ENCODE measurements around the gene GNAI3.

GNAI3 gene

DNA sequence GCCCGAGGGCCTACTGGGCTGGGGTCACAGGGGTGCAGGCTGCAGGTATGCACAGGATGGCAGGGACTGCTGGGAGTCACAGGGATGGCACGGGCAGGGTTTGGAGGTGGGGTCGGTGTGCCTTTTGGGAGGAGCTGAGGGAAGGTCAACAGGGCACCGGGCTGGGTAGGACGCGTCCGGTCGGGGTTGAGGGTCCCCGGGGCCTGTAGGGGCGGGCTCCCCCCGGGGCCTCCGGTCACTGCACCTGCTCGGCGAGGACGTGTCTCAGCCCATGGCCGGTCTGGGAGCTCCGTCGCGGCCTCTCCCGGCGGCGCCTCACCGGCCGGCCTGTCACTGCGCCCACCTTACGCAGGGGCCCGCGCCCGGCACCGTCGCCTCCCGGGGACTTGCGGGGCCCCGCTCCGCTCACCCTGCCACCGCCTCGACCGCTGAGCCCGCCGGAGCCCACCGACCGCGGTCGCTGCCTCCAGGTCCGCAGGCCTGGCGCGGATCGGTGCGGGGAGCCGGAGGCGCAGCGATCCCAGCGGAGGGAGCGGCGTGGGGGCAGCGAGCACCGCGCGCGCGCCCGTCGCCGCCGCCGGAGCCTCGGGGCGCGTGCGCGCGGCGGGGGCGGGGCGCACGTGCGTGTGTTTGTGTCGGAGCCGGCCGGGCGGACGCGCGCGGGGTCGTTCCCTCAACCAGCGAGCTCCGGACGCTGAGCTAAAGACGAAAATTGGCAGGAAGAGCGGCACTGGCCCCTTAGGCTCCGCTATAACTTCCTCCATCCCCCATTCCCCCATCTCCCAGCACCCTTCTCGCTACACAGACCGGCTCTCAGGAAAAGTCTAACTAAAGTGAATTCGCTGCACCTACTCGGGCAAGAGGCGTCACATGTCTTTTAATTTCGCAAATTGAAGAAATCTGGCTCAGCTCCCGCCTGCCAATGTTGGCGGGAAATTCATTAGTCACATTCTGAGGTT lies 39.0 kb upstream of the GNAI3 start, which contains the start of gene AMIGO1:
Gene AMIGO1 (minus strand): TSS at position 552 of the 959 bp plus-strand sequence. CDS start 815 bp downstream, outside the sequence.
- CTCF ChIA-PET = interaction anchor here (1.1 to 43.8 kb wide), 5 partner anchors 11 to 265 kb away, joined by 3 to 1898 read pairs (median 4); partner anchors contain the start of genes CYB561D1 and GPR61
- POLR2A ChIA-PET = interaction anchor here (0.5 to 1.0 kb wide), 2 partner anchors 16 to 24 kb away, joined by 3 to 4 read pairs; no protein-coding TSS in a partner anchor
- TF ChIP-seq, protein P1, sequence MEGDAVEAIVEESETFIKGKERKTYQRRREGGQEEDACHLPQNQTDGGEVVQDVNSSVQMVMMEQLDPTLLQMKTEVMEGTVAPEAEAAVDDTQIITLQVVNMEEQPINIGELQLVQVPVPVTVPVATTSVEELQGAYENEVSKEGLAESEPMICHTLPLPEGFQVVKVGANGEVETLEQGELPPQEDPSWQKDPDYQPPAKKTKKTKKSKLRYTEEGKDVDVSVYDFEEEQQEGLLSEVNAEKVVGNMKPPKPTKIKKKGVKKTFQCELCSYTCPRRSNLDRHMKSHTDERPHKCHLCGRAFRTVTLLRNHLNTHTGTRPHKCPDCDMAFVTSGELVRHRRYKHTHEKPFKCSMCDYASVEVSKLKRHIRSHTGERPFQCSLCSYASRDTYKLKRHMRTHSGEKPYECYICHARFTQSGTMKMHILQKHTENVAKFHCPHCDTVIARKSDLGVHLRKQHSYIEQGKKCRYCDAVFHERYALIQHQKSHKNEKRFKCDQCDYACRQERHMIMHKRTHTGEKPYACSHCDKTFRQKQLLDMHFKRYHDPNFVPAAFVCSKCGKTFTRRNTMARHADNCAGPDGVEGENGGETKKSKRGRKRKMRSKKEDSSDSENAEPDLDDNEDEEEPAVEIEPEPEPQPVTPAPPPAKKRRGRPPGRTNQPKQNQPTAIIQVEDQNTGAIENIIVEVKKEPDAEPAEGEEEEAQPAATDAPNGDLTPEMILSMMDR (IDR thresholded peaks at IDR 0.05; ENCODE audit: control extremely low read depth, extremely low read depth, low read depth, missing control alignments) = no peak
- DNase-seq (ENCODE audit: extremely low spot score) = peak; percentile 75

- ChIA-PET CTCF (interaction anchor here (19.3 to 43.8 kb wide), 2 partner anchors 18 to 21 kb away, joined by 406 to 1898 read pairs; partner anchors contain the start of genes CYB561D1 and GPR61), POLR2A (no interaction called here)
Measured at GRCh38 chr1:109513110-109513710, 35.2 kb upstream of the GNAI3 start.

DNA sequence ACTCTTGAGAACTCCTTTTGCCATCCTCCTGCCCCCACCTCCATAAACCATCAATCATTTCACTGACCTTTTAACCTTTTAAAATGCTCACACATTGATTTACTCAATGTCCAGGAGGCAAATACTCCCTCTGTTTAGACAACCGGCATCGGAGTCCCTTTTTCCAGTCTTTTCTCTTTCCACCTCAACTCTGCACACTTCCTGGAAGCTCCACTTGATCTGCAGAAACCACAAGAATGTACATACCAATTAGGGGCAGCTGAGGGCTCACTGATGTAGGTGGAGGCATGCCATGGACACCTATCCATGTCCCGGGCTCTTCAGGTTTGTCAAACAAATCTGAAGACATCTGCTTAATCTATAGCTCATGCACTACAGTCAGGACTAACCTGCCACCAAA lies 33.6 kb upstream of the GNAI3 start:
- DNase-seq (ENCODE audit: extremely low spot score) = no peak
- CTCF ChIA-PET = interaction anchor here (1.1 to 43.8 kb wide), 5 partner anchors 10 to 470 kb away, joined by 3 to 1898 read pairs (median 19); partner anchors contain the start of genes AHCYL1, CYB561D1 and GPR61
- TF ChIP-seq, protein P1 (IDR thresholded peaks at IDR 0.05; ENCODE audit: control extremely low read depth, extremely low read depth, low read depth, missing control alignments) = no peak
- POLR2A ChIA-PET = no interaction called here

More at GRCh38 chr1:109513110-109513710, 35.2 kb upstream of the GNAI3 start:
- no peak for DNase-seq (ENCODE audit: extremely low spot score)
- TF ChIP-seq, protein P1 (IDR thresholded peaks at IDR 0.05; ENCODE audit: control extremely low read depth, extremely low read depth, low read depth, missing control alignments) = no peak

- TF ChIP-seq, protein P1 (IDR thresholded peaks at IDR 0.05; ENCODE audit: control extremely low read depth, extremely low read depth, low read depth, missing control alignments) = no peak
- ChIA-PET POLR2A (no interaction called here), CTCF (interaction anchor here (1.5 to 43.8 kb wide), 5 partner anchors 9 to 123 kb away, joined by 4 to 1898 read pairs (median 19); partner anchors contain the start of genes CYB561D1 and GPR61)
- no peak for DNase-seq (ENCODE audit: extremely low spot score)
Measured at GRCh38 chr1:109516872-109517271, 31.5 kb upstream of the GNAI3 start.

GRCh38 chr1:109517337-109517736 lies 31.1 kb upstream of the GNAI3 start:
- ChIA-PET CTCF (interaction anchor here (19.3 to 43.8 kb wide), 2 partner anchors 17 to 22 kb away, joined by 406 to 1898 read pairs; partner anchors contain the start of genes CYB561D1 and GPR61), POLR2A (no interaction called here)
- DNase-seq (ENCODE audit: extremely low spot score) = no peak
- TF ChIP-seq, protein P1 (IDR thresholded peaks at IDR 0.05; ENCODE audit: control extremely low read depth, extremely low read depth, low read depth, missing control alignments) = no peak
